HUES48 (cell line): Measurements from ENCODE around the gene NHSL2.

Source experiments
- H3K27ac ChIP-seq: one replicate; pipeline ENCODE4 v1.7.0; 2013; ENCODE audit warnings: low read depth, low read length, inconsistent platforms
- H3K27me3 ChIP-seq: 2 replicates; pipeline ENCODE4 v1.6.1; 2013; ENCODE audit warnings: mild to moderate bottlenecking, low read length; ENCODE audit not compliant: control insufficient read depth, insufficient read depth
- H3K36me3 ChIP-seq: 2 replicates; pipeline ENCODE4 v1.6.1; 2013; ENCODE audit warnings: low read length; ENCODE audit not compliant: control insufficient read depth, insufficient read depth
- H3K4me1 ChIP-seq: 2 replicates; pipeline ENCODE4 v1.6.1; 2013; ENCODE audit warnings: mild to moderate bottlenecking, low read length; ENCODE audit not compliant: control insufficient read depth, insufficient read depth
- H3K4me3 ChIP-seq: 2 replicates; pipeline ENCODE4 v1.5.1; 2013; ENCODE audit warnings: mild to moderate bottlenecking, low read depth, low read length
- H3K9ac ChIP-seq: 2 replicates; pipeline ENCODE4 v1.6.1; 2013; ENCODE audit warnings: mild to moderate bottlenecking, low read depth, low read length, moderate library complexity
- H3K9me3 ChIP-seq: 2 replicates; pipeline ENCODE4 v1.6.1; 2013; ENCODE audit warnings: low read length; ENCODE audit not compliant: control insufficient read depth, insufficient read depth

The NHSL2 gene

GRCh38 chrX:72041871-72042851, 131.5 kb downstream of the NHSL2 start:
- H3K4me1 ChIP-seq = peaks cover 11% of the 10 kb centered on the region
- no peaks in the 10 kb centered on the region for H3K36me3 ChIP-seq
- H3K9me3 ChIP-seq = peaks cover 22% of the 10 kb centered on the region
- H3K9ac ChIP-seq = no peak overlapping the region
- no peak overlapping the region for H3K4me3 ChIP-seq
- no peak overlapping the region for H3K27ac ChIP-seq
- no peaks in the 10 kb centered on the region for H3K27me3 ChIP-seq

GRCh38 chrX:72042852-72043248, 132.2 kb downstream of the NHSL2 start:
- no peak overlapping the region for H3K4me3 ChIP-seq
- H3K4me1 ChIP-seq = peaks cover 11% of the 10 kb centered on the region
- H3K36me3 ChIP-seq = no peaks in the 10 kb centered on the region
- H3K27ac ChIP-seq = no peak overlapping the region
- H3K9ac ChIP-seq = no peak overlapping the region
- H3K27me3 ChIP-seq = no peaks in the 10 kb centered on the region
- peaks cover 20% of the 10 kb centered on the region; the same call in 1 of the 2 replicates for H3K9me3 ChIP-seq

GRCh38 chrX:72043636-72044035, 133.0 kb downstream of the NHSL2 start:
- H3K27ac ChIP-seq = no peak overlapping the region
- H3K4me3 ChIP-seq = no peak overlapping the region
- H3K9ac ChIP-seq = no peak overlapping the region
- H3K4me1 ChIP-seq = peaks cover 11% of the 10 kb centered on the region
- no peaks in the 10 kb centered on the region for H3K27me3 ChIP-seq
- H3K9me3 ChIP-seq = peaks cover 20% of the 10 kb centered on the region; the same call in 1 of the 2 replicates
- H3K36me3 ChIP-seq = no peaks in the 10 kb centered on the region

DNA sequence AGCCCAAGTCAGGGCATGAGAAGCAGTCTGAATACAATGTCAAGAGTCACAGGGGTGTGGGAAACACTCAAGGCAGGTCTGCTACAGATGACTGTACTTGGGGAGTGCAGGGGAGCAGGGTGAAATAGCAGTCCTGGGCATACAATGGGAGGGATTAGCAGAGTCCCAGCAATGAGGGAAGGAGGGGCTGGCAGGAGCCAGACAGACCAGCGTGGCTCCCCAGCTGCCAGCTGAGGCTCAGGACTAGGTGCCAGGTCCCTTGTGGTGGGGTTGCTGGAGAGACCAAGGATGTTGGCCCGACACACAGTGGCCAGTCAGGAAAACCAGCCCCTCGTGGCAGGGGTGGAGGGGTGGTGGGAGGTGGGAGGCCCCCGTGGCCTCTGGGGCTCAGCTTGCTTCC, 134.5 kb downstream of the NHSL2 start:
- Histone ChIP-seq H3K27ac (peak overlapping the region; percentile 89), H3K9ac (no peak overlapping the region), H3K4me3 (no peak overlapping the region), H3K27me3 (no peaks in the 10 kb centered on the region), H3K4me1 (peaks cover 11% of the 10 kb centered on the region), H3K36me3 (no peaks in the 10 kb centered on the region), H3K9me3 (peaks cover 16% of the 10 kb centered on the region; the same call in 1 of the 2 replicates)

DNA sequence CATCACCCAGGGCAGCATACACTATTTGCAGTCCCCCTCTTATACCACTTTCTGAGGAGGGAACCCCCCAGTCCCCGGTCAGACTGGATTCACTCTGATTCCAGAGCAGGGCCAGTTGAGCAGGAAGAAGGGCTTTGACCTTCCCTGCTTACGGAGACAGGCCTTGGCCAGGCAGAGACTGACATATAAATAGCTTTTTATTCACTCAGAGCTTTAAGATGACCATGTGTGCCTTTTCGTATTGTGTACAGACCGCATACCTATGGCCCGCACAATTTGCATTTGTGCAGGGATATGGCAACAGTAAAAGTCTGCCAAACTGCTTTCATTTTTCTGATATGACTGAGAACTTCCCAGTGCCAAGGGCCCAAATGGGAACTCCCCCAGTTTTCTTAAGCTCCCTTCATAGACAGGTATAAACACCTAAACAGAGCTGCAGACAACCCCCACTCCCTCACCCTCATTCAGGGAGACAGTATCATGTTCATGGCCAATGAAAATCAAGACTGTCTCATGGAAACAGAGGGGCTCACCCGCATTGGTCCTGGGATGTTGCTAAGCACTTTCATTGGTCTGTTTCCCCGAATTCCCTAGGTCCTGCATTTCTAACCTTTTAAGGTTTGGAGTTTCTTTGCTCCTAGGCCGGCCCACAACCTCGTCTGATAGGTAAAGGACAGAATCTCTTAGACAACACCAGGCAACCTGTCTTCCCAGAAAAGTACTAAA, 135.1 kb downstream of the NHSL2 start:
- Histone ChIP-seq H3K4me1 (peaks cover 11% of the 10 kb centered on the region), H3K9me3 (peaks cover 11% of the 10 kb centered on the region; the same call in 1 of the 2 replicates), H3K27ac (peak overlapping the region; percentile 89), H3K4me3 (no peak overlapping the region), H3K9ac (0 out of 2 replicates have a peak overlapping the region, but pooled peaks have one; percentile 5), H3K27me3 (no peaks in the 10 kb centered on the region), H3K36me3 (no peaks in the 10 kb centered on the region)

DNA sequence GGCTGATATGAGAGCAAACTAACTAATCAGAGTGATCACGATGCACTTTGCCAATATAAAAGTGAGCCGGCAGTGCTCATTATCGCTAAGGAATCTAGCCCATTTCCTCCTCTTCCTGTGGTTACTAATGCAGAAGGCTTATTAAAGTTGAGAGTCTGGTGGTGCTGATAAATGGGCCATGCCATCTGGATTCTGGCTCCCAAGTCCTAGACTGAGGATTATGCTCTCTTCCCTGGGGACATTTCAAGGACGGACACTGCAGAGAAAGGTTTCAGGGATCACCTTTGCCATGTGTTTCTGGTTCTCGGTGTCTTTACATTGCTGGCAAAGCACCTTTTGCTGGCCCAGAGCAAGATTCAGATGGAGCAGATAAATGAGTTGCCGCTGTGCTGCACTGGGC, 135.8 kb downstream of the NHSL2 start:
- Histone ChIP-seq H3K9ac (peak overlapping the region; percentile 18; the same call in 1 of the 2 replicates), H3K27me3 (no peaks in the 10 kb centered on the region), H3K27ac (peak overlapping the region; percentile 89), H3K4me1 (peaks cover 11% of the 10 kb centered on the region), H3K4me3 (no peak overlapping the region), H3K9me3 (peaks cover 8% of the 10 kb centered on the region; the same call in 1 of the 2 replicates), H3K36me3 (no peaks in the 10 kb centered on the region)

DNA sequence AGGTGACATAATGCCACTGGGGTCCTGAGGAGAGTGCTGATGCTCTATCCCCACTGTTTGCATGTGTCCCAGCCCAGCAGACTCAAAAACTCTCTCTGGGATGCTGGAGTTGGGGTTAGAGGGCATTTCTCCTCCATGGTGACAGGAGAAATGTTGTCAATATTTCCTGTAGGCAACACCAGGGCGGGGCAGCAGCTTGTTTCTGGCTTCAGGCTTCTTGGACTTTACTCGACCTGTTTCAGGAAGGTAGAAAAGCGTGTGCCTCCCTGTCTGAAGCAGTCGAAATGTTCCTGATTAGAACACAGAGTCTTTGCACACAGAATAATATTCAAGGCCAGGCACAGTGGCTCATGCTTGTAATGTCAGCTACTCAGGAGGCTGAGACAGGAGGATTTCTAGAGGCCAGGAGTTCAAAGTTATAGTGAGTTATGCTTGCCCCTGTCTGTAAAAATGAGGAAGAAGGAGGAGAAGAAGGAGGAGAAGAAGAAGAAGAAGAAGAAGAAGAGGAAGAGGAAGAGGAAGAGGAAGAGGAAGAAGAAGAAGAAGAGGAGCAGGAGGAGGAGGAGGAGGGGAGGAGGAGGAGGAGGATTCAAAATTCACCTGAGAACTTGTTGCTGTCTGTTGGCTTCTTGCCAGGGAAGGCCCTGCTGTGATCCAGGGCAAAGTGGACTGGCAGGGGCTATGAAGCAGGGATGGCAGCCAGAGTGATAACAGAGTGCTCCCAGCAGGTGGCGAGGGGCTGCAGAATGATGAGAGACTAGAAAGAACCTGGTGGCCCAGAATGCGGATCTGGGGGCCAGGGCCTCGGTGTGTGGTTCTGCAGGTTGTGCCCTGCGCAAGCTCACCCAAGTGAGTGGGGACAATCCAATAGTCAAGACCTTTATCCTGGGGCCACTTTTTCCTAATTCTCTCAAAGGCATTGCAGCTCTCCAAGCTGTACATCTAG, 138.1 kb downstream of the NHSL2 start:
- no peaks in the 10 kb centered on the region for H3K36me3 ChIP-seq
- H3K27ac ChIP-seq = no peak overlapping the region
- H3K9me3 ChIP-seq = peaks cover 8% of the 10 kb centered on the region; the same call in 1 of the 2 replicates
- no peak overlapping the region for H3K4me3 ChIP-seq
- no peak overlapping the region for H3K9ac ChIP-seq
- H3K27me3 ChIP-seq = no peaks in the 10 kb centered on the region
- peaks cover 22% of the 10 kb centered on the region for H3K4me1 ChIP-seq

DNA sequence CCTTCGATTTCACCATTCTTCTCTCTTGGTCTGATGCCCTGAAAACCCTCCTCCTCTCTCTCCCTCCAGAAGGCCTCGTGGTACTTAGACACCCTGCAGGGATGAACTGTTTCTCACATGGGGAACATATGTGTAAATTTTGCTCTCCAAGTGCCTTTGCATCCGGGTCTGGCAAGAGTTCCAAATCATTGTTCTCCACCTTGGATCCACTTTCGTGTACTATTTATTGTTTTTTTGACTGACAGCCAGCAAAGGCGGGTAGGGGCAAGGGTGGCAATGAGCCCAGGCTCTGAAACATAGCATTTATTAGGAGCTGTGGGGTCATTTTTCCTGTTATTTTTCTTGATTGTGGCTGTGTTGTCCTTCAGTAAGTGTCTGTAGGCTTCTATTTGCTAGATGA, 139.4 kb downstream of the NHSL2 start:
- no peak overlapping the region for H3K27ac ChIP-seq
- no peaks in the 10 kb centered on the region for H3K27me3 ChIP-seq
- peaks cover 33% of the 10 kb centered on the region for H3K4me1 ChIP-seq
- no peak overlapping the region for H3K9ac ChIP-seq
- H3K9me3 ChIP-seq = peaks cover 4% of the 10 kb centered on the region; the same call in 1 of the 2 replicates
- no peak overlapping the region for H3K4me3 ChIP-seq
- H3K36me3 ChIP-seq = no peaks in the 10 kb centered on the region

GRCh38 chrX:72051589-72051988, 140.9 kb downstream of the NHSL2 start:
- H3K4me3 ChIP-seq = no peak overlapping the region
- H3K36me3 ChIP-seq = no peaks in the 10 kb centered on the region
- H3K27me3 ChIP-seq = no peaks in the 10 kb centered on the region
- H3K9me3 ChIP-seq = peaks cover 4% of the 10 kb centered on the region; the same call in 1 of the 2 replicates
- H3K4me1 ChIP-seq = peaks cover 29% of the 10 kb centered on the region
- H3K9ac ChIP-seq = no peak overlapping the region
- H3K27ac ChIP-seq = no peak overlapping the region

GRCh38 chrX:72052415-72053090, 141.9 kb downstream of the NHSL2 start:
- H3K9ac ChIP-seq = no peak overlapping the region
- no peaks in the 10 kb centered on the region; the same call in 1 of the 2 replicates for H3K9me3 ChIP-seq
- H3K36me3 ChIP-seq = no peaks in the 10 kb centered on the region
- peak overlapping the region; percentile 89 for H3K27ac ChIP-seq
- peaks cover 29% of the 10 kb centered on the region for H3K4me1 ChIP-seq
- no peaks in the 10 kb centered on the region for H3K27me3 ChIP-seq
- H3K4me3 ChIP-seq = peak overlapping the region; percentile 41; the same call in 1 of the 2 replicates
